ENCODE measurements around the gene SUZ12. TPM values are rescaled to one million over a fixed set of nuclear protein-coding genes. Genes with fewer than 3 reads are reported as not detected.
"Not testable (repeated sequence)": the region's sequence is repeated elsewhere in the genome, so short reads cannot be mapped to it uniquely, and the experiment has no call there.

SUZ12 gene
- polyA plus RNA-seq, 1 donor: 35.8 TPM

GRCh38 chr17:31942396-31942795 is 5.6 kb downstream of the SUZ12 start:
- no CpG with 5 or more reads among the region's 7 CpGs for WGBS (ENCODE audit: insufficient coverage, low lambda C conversion rate)
- not testable (repeated sequence) for H3K9me3 ChIP-seq (ENCODE audit: control insufficient read depth, low read depth, low read length); H3K4me1 ChIP-seq (ENCODE audit: control insufficient read depth, insufficient read depth, low read length); H3K27me3 ChIP-seq (ENCODE audit: control insufficient read depth, insufficient read depth, low read length); DNase-seq; H3K4me3 ChIP-seq (ENCODE audit: low read length); H3K27ac ChIP-seq (ENCODE audit: low read length)
- H3K36me3 ChIP-seq (ENCODE audit: control insufficient read depth, insufficient read depth, low read length): peaks cover 15% of the 10 kb centered on the region

- H3K27me3 ChIP-seq (ENCODE audit: control insufficient read depth, insufficient read depth, low read length); H3K9me3 ChIP-seq (ENCODE audit: control insufficient read depth, low read depth, low read length); H3K27ac ChIP-seq (ENCODE audit: low read length); H3K4me3 ChIP-seq (ENCODE audit: low read length); H3K4me1 ChIP-seq (ENCODE audit: control insufficient read depth, insufficient read depth, low read length); DNase-seq: not testable (repeated sequence)
- H3K36me3 ChIP-seq (ENCODE audit: control insufficient read depth, insufficient read depth, low read length): peaks cover 26% of the 10 kb centered on the region
- no CpG with 5 or more reads among the region's 3 CpGs for WGBS (ENCODE audit: insufficient coverage, low lambda C conversion rate)
Observed at GRCh38 chr17:31951953-31952352, 15.1 kb downstream of the SUZ12 start.

GRCh38 chr17:31964131-31964530 is 27.3 kb downstream of the SUZ12 start:
- peaks cover 35% of the 10 kb centered on the region for H3K36me3 ChIP-seq (ENCODE audit: control insufficient read depth, insufficient read depth, low read length)
- H3K4me1 ChIP-seq (ENCODE audit: control insufficient read depth, insufficient read depth, low read length); H3K27me3 ChIP-seq (ENCODE audit: control insufficient read depth, insufficient read depth, low read length); DNase-seq; H3K4me3 ChIP-seq (ENCODE audit: low read length); H3K27ac ChIP-seq (ENCODE audit: low read length); H3K9me3 ChIP-seq (ENCODE audit: control insufficient read depth, low read depth, low read length): not testable (repeated sequence)
- no CpG with 5 or more reads among the region's 8 CpGs for WGBS (ENCODE audit: insufficient coverage, low lambda C conversion rate)

GRCh38 chr17:31967648-31968047 is 30.8 kb downstream of the SUZ12 start:
- WGBS (ENCODE audit: insufficient coverage, low lambda C conversion rate): no CpG with 5 or more reads among the region's 3 CpGs
- H3K27ac ChIP-seq (ENCODE audit: low read length): no peak overlapping the region
- peaks cover 30% of the 10 kb centered on the region for H3K36me3 ChIP-seq (ENCODE audit: control insufficient read depth, insufficient read depth, low read length)

GRCh38 chr17:31970416-31970815 is 33.6 kb downstream of the SUZ12 start:
- H3K27me3 ChIP-seq (ENCODE audit: control insufficient read depth, insufficient read depth, low read length); H3K27ac ChIP-seq (ENCODE audit: low read length); DNase-seq; H3K4me3 ChIP-seq (ENCODE audit: low read length); H3K4me1 ChIP-seq (ENCODE audit: control insufficient read depth, insufficient read depth, low read length); H3K9me3 ChIP-seq (ENCODE audit: control insufficient read depth, low read depth, low read length): not testable (repeated sequence)
- H3K36me3 ChIP-seq (ENCODE audit: control insufficient read depth, insufficient read depth, low read length): peaks cover 24% of the 10 kb centered on the region
- no CpG with 5 or more reads among the region's 5 CpGs for WGBS (ENCODE audit: insufficient coverage, low lambda C conversion rate)

More at GRCh38 chr17:31967648-31968047, 30.8 kb downstream of the SUZ12 start:
- Histone ChIP-seq H3K9me3 (ENCODE audit: control insufficient read depth, low read depth, low read length) (no peaks in the 10 kb centered on the region), H3K27me3 (ENCODE audit: control insufficient read depth, insufficient read depth, low read length) (no peaks in the 10 kb centered on the region), H3K4me1 (ENCODE audit: control insufficient read depth, insufficient read depth, low read length) (no peaks in the 10 kb centered on the region), H3K4me3 (ENCODE audit: low read length) (no peak overlapping the region)
- no peak for DNase-seq

- H3K27me3 ChIP-seq (ENCODE audit: control insufficient read depth, insufficient read depth, low read length); H3K27ac ChIP-seq (ENCODE audit: low read length); H3K4me3 ChIP-seq (ENCODE audit: low read length); H3K9me3 ChIP-seq (ENCODE audit: control insufficient read depth, low read depth, low read length); DNase-seq; H3K4me1 ChIP-seq (ENCODE audit: control insufficient read depth, insufficient read depth, low read length): not testable (repeated sequence)
- H3K36me3 ChIP-seq (ENCODE audit: control insufficient read depth, insufficient read depth, low read length): peaks cover 11% of the 10 kb centered on the region
- 100% methylated on average over 3 of the region's 14 CpGs for WGBS (ENCODE audit: insufficient coverage, low lambda C conversion rate)
Observed at GRCh38 chr17:31974269-31975071, 37.7 kb downstream of the SUZ12 start.

GRCh38 chr17:31975391-31975790 is 38.6 kb downstream of the SUZ12 start:
- WGBS (ENCODE audit: insufficient coverage, low lambda C conversion rate): no CpG with 5 or more reads among the region's 5 CpGs
- not testable (repeated sequence) for H3K27me3 ChIP-seq (ENCODE audit: control insufficient read depth, insufficient read depth, low read length); H3K4me1 ChIP-seq (ENCODE audit: control insufficient read depth, insufficient read depth, low read length); H3K27ac ChIP-seq (ENCODE audit: low read length); DNase-seq; H3K9me3 ChIP-seq (ENCODE audit: control insufficient read depth, low read depth, low read length); H3K4me3 ChIP-seq (ENCODE audit: low read length)
- peaks cover 10% of the 10 kb centered on the region for H3K36me3 ChIP-seq (ENCODE audit: control insufficient read depth, insufficient read depth, low read length)

GRCh38 chr17:31991821-31992220 is 55.0 kb downstream of the SUZ12 start:
- H3K27me3 ChIP-seq (ENCODE audit: control insufficient read depth, insufficient read depth, low read length); H3K27ac ChIP-seq (ENCODE audit: low read length); H3K4me3 ChIP-seq (ENCODE audit: low read length); DNase-seq; H3K4me1 ChIP-seq (ENCODE audit: control insufficient read depth, insufficient read depth, low read length); H3K9me3 ChIP-seq (ENCODE audit: control insufficient read depth, low read depth, low read length): not testable (repeated sequence)
- no CpG with 5 or more reads among the region's 8 CpGs for WGBS (ENCODE audit: insufficient coverage, low lambda C conversion rate)
- peaks cover 61% of the 10 kb centered on the region for H3K36me3 ChIP-seq (ENCODE audit: control insufficient read depth, insufficient read depth, low read length)

- H3K27me3 ChIP-seq (ENCODE audit: control insufficient read depth, insufficient read depth, low read length): no peaks in the 10 kb centered on the region
- no peak for DNase-seq
- no peak overlapping the region for H3K27ac ChIP-seq (ENCODE audit: low read length)
- H3K9me3 ChIP-seq (ENCODE audit: control insufficient read depth, low read depth, low read length): no peaks in the 10 kb centered on the region
- WGBS (ENCODE audit: insufficient coverage, low lambda C conversion rate): 100% methylated on average over 1 of the region's 6 CpGs
- H3K4me1 ChIP-seq (ENCODE audit: control insufficient read depth, insufficient read depth, low read length): no peaks in the 10 kb centered on the region
- H3K4me3 ChIP-seq (ENCODE audit: low read length): no peak overlapping the region
- peaks cover 43% of the 10 kb centered on the region for H3K36me3 ChIP-seq (ENCODE audit: control insufficient read depth, insufficient read depth, low read length)
Observed at GRCh38 chr17:31997005-31997404, 60.2 kb downstream of the SUZ12 start.

- no peaks in the 10 kb centered on the region for H3K27me3 ChIP-seq (ENCODE audit: control insufficient read depth, insufficient read depth, low read length)
- DNase-seq: peak; percentile 79 to 87
- WGBS (ENCODE audit: insufficient coverage, low lambda C conversion rate): no CpG with 5 or more reads among the region's 51 CpGs
- no peaks in the 10 kb centered on the region for H3K36me3 ChIP-seq (ENCODE audit: control insufficient read depth, insufficient read depth, low read length)
- H3K4me1 ChIP-seq (ENCODE audit: control insufficient read depth, insufficient read depth, low read length): no peaks in the 10 kb centered on the region
- peak within 1 kb of the TSS; percentile 95 for H3K4me3 ChIP-seq (ENCODE audit: low read length)
- H3K27ac ChIP-seq (ENCODE audit: low read length): peak within 1 kb of the TSS; percentile 59
- no peaks in the 10 kb centered on the region for H3K9me3 ChIP-seq (ENCODE audit: control insufficient read depth, low read depth, low read length)
Observed at GRCh38 chr17:32006957-32007462, 70.2 kb downstream of the SUZ12 start, which contains the start of gene LRRC37B. Gene LRRC37B (plus strand): TSS chr17:32007383. CDS start chr17:32021393, 14,010 bp downstream.
